AG04449 (cell line): ENCODE data around the gene RASGRF1.

ENCODE experiments used
- CTCF ChIA-PET: fragments of 350-600 bp; formaldehyde crosslinking; extraction: SDS; loops from one replicate; lab custom pipeline; 2021; ENCODE audit warnings: antibody characterized with exemption; lab: Yijun Ruan, JAX
- POLR2A ChIA-PET: fragments of 400-600, 350-600 bp; formaldehyde crosslinking; extraction: SDS; loops from one replicate; lab custom pipeline; 2020; ENCODE audit warnings: antibody characterized with exemption, inconsistent platforms; lab: Yijun Ruan, JAX
- DNase-seq: peaks from one replicate; pipeline ENCODE4 v3.0.0-alpha.2; 2010; ENCODE audit warnings: low read depth, low spot score
- H3K4me3 ChIP-seq: 2 replicates; pipeline ENCODE4 v1.5.1; 2011; ENCODE audit warnings: low read depth, mild to moderate bottlenecking, control low read depth, low read length
- TF ChIP-seq, protein P1 (sequence below): IDR thresholded peaks from one replicate; pipeline ENCODE4 v1.5.1; 2011; ENCODE audit warnings: mild to moderate bottlenecking, moderate library complexity, low read length, control low read depth, inconsistent platforms; ENCODE audit not compliant: insufficient read depth; ENCODE audit errors: missing control alignments

Gene RASGRF1

GRCh38 chr15:78925956-78926743 lies 164.4 kb downstream of the RASGRF1 start:
- ChIA-PET POLR2A (interaction anchor here (0.8 kb wide), 1 partner anchor 10 kb away, joined by 3 read pairs; no protein-coding TSS in a partner anchor), CTCF (interaction anchor here (1.3 to 2.9 kb wide), 3 partner anchors 11 to 258 kb away, joined by 4 to 10 read pairs (median 9); no protein-coding TSS in a partner anchor)
- no peak for DNase-seq

DNA sequence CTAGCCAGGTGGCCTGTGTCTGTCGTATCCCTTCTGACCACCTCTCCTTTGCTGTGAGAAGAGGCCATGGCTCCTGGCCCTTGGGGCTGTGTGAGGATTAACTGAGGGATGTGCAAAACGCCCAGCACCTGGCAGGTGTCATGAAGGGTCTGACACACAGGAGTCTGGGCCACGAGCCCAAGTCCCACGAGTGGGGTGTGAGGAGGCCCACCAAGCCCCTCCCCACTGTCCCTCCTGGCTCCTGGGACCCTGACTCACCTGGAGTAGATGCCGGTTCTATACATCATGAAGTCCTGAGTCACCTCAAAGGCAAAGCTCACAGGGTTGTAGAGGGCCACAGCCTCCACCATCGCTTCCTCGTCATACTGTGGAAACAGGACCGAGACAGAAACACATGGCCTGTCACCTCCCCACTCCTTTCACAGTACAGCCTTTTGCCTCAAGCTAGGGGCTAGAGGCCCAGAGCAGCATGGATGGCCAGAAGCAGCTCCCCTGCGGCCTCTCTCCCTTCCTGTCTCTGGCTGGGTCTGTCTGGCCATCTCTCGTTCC lies 165.4 kb downstream of the RASGRF1 start:
- H3K4me3 ChIP-seq = no peak overlapping the region
- ChIA-PET CTCF (interaction anchor here (1.3 to 6.6 kb wide), 5 partner anchors 10 to 259 kb away, joined by 4 to 51 read pairs (median 9); no protein-coding TSS in a partner anchor), POLR2A (interaction anchor here (0.8 kb wide), 2 partner anchors 9 to 16 kb away, joined by 3 read pairs; no protein-coding TSS in a partner anchor)
- TF ChIP-seq, protein P1, sequence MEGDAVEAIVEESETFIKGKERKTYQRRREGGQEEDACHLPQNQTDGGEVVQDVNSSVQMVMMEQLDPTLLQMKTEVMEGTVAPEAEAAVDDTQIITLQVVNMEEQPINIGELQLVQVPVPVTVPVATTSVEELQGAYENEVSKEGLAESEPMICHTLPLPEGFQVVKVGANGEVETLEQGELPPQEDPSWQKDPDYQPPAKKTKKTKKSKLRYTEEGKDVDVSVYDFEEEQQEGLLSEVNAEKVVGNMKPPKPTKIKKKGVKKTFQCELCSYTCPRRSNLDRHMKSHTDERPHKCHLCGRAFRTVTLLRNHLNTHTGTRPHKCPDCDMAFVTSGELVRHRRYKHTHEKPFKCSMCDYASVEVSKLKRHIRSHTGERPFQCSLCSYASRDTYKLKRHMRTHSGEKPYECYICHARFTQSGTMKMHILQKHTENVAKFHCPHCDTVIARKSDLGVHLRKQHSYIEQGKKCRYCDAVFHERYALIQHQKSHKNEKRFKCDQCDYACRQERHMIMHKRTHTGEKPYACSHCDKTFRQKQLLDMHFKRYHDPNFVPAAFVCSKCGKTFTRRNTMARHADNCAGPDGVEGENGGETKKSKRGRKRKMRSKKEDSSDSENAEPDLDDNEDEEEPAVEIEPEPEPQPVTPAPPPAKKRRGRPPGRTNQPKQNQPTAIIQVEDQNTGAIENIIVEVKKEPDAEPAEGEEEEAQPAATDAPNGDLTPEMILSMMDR = no peak
- no peak for DNase-seq

More at GRCh38 chr15:78925956-78926743, 164.4 kb downstream of the RASGRF1 start:
- H3K4me3 ChIP-seq = no peak overlapping the region
- TF ChIP-seq, protein P1 = no peak

DNA sequence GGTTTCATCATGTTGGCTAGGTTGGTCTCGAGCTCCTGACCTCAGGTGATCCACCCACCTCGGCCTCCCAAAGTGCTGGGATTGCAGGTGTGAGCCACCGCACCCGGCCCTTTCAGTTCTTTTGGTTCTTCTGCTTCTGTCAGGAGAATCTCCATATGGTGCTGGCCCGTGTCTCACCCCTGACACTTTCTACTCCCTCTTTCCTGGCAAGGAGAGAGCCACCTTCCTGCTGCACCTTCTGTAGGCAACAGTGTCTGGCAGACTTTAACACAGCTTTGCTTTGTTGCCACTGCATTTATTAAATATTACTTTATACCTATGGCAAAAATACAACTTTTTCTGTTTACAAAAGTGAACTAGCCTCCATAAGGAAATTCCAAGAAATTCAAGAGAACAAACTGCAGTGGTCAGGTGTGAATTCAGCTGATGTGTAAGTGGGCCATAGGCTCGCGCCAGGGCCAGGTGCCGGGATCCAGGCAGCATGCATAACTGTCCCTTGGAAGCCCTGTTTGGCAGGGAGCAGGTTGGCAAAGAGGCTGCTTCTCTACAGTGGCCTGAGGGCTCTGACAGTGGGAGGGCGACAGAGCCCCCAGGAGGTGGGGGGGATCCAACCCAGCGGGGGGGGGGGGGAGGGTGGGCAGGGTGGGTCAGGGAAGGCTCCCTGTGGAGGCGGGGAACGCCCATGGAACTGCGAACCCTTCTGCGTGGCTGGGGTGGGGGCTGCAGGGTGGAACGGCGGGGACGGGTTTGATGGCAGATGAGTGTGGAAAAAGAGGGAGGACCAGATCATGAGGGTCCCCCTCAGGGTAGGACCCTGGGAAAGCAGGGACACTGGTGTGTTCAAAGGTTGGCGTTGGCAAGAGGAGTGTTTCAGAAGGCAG lies 166.9 kb downstream of the RASGRF1 start:
- DNase-seq = no peak
- H3K4me3 ChIP-seq = no peak overlapping the region
- ChIA-PET POLR2A (no interaction called here), CTCF (interaction anchor here (0.6 to 6.6 kb wide), 6 partner anchors 8 to 261 kb away, joined by 3 to 51 read pairs (median 6); no protein-coding TSS in a partner anchor)
- TF ChIP-seq, protein P1 = no peak

- ChIA-PET CTCF (interaction anchor here (1.2 to 6.6 kb wide), 2 partner anchors 9 to 13 kb away, joined by 3 to 51 read pairs; no protein-coding TSS in a partner anchor), POLR2A (no interaction called here)
- H3K4me3 ChIP-seq = no peak overlapping the region
- TF ChIP-seq, protein P1 = no peak
- no peak for DNase-seq
Observed at GRCh38 chr15:78923015-78923414, 167.6 kb downstream of the RASGRF1 start.

DNA sequence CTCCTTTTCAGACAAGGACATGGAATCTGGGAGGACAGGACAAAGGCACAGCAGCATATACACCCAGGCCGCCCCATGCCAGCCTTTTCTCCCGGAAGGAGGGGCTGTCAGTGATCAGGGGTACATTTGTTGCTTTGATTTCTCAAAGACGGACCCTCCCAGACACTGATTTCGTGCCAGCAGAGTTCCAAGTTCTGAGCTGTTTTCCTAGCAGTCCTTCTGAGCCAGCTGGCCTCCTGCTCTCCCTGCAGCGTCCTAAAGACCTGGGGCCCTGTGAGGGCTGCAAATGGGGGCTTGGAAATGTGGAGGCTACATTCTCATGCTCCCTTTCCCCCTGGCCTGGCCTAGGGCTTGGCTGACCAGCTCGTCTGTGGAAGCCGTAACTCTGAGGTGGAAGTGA lies 168.1 kb downstream of the RASGRF1 start:
- POLR2A ChIA-PET = no interaction called here
- CTCF ChIA-PET = interaction anchor here (1.2 to 6.6 kb wide), 3 partner anchors 8 to 261 kb away, joined by 3 to 51 read pairs (median 4); no protein-coding TSS in a partner anchor
- TF ChIP-seq, protein P1 = no peak
- no peak overlapping the region for H3K4me3 ChIP-seq
- no peak for DNase-seq
